Transverse colon (tissue), 4 donors: ENCODE measurements around the gene DAB2IP. TPM values are rescaled to one million over a fixed set of nuclear protein-coding genes. Genes with fewer than 3 reads are reported as not detected.
A peak's percentile ranks its signal among the peaks of the same experiment; 100 is the strongest.

Source experiments
- DNase-seq: peaks from one replicate; pipeline ENCODE4 v3.0.0-alpha.2; 2019
- H3K27ac ChIP-seq, 4 donors: fragments of 200-600 bp; sonication (generic); 2 replicates each; pipeline ENCODE4 v1.5.1; 2016 to 2018; ENCODE audit warnings: inconsistent platforms in 4 of 4
- H3K27me3 ChIP-seq: fragments of 200-600 bp; sonication (generic); 2 replicates; pipeline ENCODE4 v1.5.1; 2017; ENCODE audit warnings: inconsistent platforms
- H3K36me3 ChIP-seq, 4 donors: fragments of 200-600 bp; sonication (generic); 2 replicates each; pipeline ENCODE4 v1.5.1; 2017 to 2019; ENCODE audit warnings: inconsistent platforms in 4 of 4
- H3K4me1 ChIP-seq, 4 donors: fragments of 200-600 bp; sonication (generic); 2 replicates each; pipeline ENCODE4 v1.5.1; 2017 to 2020; ENCODE audit warnings: inconsistent platforms in 4 of 4
- H3K4me3 ChIP-seq, 4 donors: fragments of 200-600 bp; sonication (generic); 1 replicate in 1 of 4; 2 replicates in 3 of 4; pipeline versions ENCODE4 v1.5.1 to v1.6.1; 2017 to 2019; ENCODE audit warnings: inconsistent platforms in 4 of 4
- H3K9me3 ChIP-seq, 2 donors: fragments of 200-600 bp; sonication (generic); 2 replicates each; pipeline ENCODE4 v1.5.1; 2017 to 2019; ENCODE audit warnings: inconsistent platforms in 2 of 2
- CTCF ChIP-seq, 5 experiments: fragments of 200-600 bp in 3 of 5; fragments of 450-650 bp in 2 of 5; sonication (generic) in 3 of 5; IDR thresholded peaks; 1 replicate in 2 of 5; 2 replicates in 3 of 5; pipeline ENCODE4 v1.5.1; 2016 to 2017; ENCODE audit warnings: antibody characterized with exemption in 5 of 5, inconsistent platforms in 3 of 5, mild to moderate bottlenecking in 2 of 5, moderate library complexity in 1 of 5
- EP300 ChIP-seq: sonication (generic); formaldehyde crosslinking; IDR thresholded peaks from one replicate; pipeline ENCODE4 v1.6.1; 2017; ENCODE audit warnings: antibody characterized with exemption, low read depth
- POLR2A ChIP-seq: fragments of 450-650 bp; IDR thresholded peaks from one replicate; pipeline ENCODE4 v1.6.1; 2016; ENCODE audit warnings: antibody characterized with exemption, mild to moderate bottlenecking, moderate library complexity
- POLR2AphosphoS5 ChIP-seq, 3 donors: sonication (generic); formaldehyde crosslinking; IDR thresholded peaks; one replicate each; pipeline ENCODE4 v1.6.1; 2016; ENCODE audit warnings: antibody characterized with exemption in 3 of 3
- WGBS, 2 donors: methylation state at CpG; one replicate each; pipeline ENCODE4 v1.1.5; 2018; ENCODE audit warnings: low coverage in 1 of 2; 5-methylcytosine and 5-hydroxymethylcytosine counted together
- in situ Hi-C, 4 donors: fragments of 200-750 bp; cut with MboI; loops; one replicate each; pipeline versions ENCODE4 v1.15.0 to v1.15.1; 2017; ENCODE audit warnings: low sequenced_read_pairs in 3 of 4, low pct_ligation_motif_present in 1 of 4, low pct_unique_long_range_greater_than_20kb in 1 of 4
- intact Hi-C: fragments of 100-400 bp; cut with DNase I; formaldehyde crosslinking; loops from one replicate; pipeline ENCODE4 v1.15.1; 2023; ENCODE audit warnings: low total_unique reads
- total RNA-seq, 4 donors: library from RNA; depleted of rRNA; stranded (reverse); fragments of >200 nt; gene quantifications; one replicate each; pipeline ENCODE4 v1.1.0, GENCODE V29; 2016

The DAB2IP gene
- total RNA-seq, 4 donors from 2014 or later, result 84.2 to 159 (median 90.7) TPM

GRCh38 chr9:121751686-121752445 lies 100.4 kb downstream of the DAB2IP start:
- TF ChIP-seq POLR2A (no peak), CTCF (IDR thresholded peaks at IDR 0.05) (no peak), EP300 (no peak), POLR2AphosphoS5 (IDR thresholded peaks at IDR 0.05) (no peak)
- no peak overlapping the region for H3K4me3 ChIP-seq
- peak overlapping the region; percentile 11 to 50 (median 37) for H3K27ac ChIP-seq
- intact Hi-C loops (loop anchor here (1.0 kb wide), 1 partner anchor 15 kb away; no protein-coding TSS in a partner anchor), in situ Hi-C loops (no loop called here)
- H3K4me1 ChIP-seq, result peaks cover 23 to 54% (median 51%) of the 10 kb centered on the region in 4 donors
- H3K9me3 ChIP-seq, result no peaks in the 10 kb centered on the region
- 83% methylated on average over 13 of the region's 13 CpGs; no CpG with 5 or more reads in 1 of the 2 donors for whole genome bisulfite sequencing, 2 donors
- no peaks in the 10 kb centered on the region for H3K27me3 ChIP-seq
- DNase-seq, result no peak
- H3K36me3 ChIP-seq, result no peaks in the 10 kb centered on the region

GRCh38 chr9:121752929-121753328 lies 101.5 kb downstream of the DAB2IP start:
- Histone ChIP-seq H3K27ac (peak overlapping the region in 2 of 4 donors; percentile 24 to 40), H3K27me3 (no peaks in the 10 kb centered on the region), H3K4me3 (no peak overlapping the region), H3K4me1 (peaks cover 21 to 50% (median 48%) of the 10 kb centered on the region in 4 donors), H3K9me3 (no peaks in the 10 kb centered on the region), H3K36me3 (no peaks in the 10 kb centered on the region)
- intact Hi-C loops (loop anchor here (1.0 kb wide), 1 partner anchor 14 kb away; no protein-coding TSS in a partner anchor), in situ Hi-C loops (no loop called here)
- TF ChIP-seq POLR2AphosphoS5 (IDR thresholded peaks at IDR 0.05) (no peak), EP300 (no peak), CTCF (IDR thresholded peaks at IDR 0.05) (no peak), POLR2A (no peak)
- DNase-seq, result no peak
- WGBS, 2 donors, result 83 to 87% methylated on average over 1 to 9 of the region's 9 CpGs

- DNase-seq, result no peak
- Histone ChIP-seq H3K27me3 (no peaks in the 10 kb centered on the region), H3K36me3 (no peaks in the 10 kb centered on the region), H3K27ac (peak overlapping the region in 3 of 4 donors; percentile 6 to 9 (median 8)), H3K9me3 (no peaks in the 10 kb centered on the region), H3K4me3 (no peak overlapping the region), H3K4me1 (peaks cover 10 to 39% (median 37%) of the 10 kb centered on the region in 4 donors)
- intact Hi-C loops (no loop called here), in situ Hi-C loops (no loop called here)
- WGBS, 2 donors, result 87% methylated on average over 12 of the region's 12 CpGs; no CpG with 5 or more reads in 1 of the 2 donors
- TF ChIP-seq POLR2AphosphoS5 (IDR thresholded peaks at IDR 0.05), result no peak
- TF ChIP-seq CTCF (IDR thresholded peaks at IDR 0.05), result no peak
- TF ChIP-seq POLR2A, result no peak
- TF ChIP-seq EP300, result no peak
These were observed 102.6 kb downstream of the DAB2IP start for GRCh38 chr9:121753802-121754654.
